SK-N-SH treated with all-trans-retinoic acid at 6 μM for 48 hours (cell line): ENCODE measurements around the gene WNT3.

Experiments
- CSDC2 ChIP-seq: fragments of 250-450 bp; sonication (Bioruptor Pico); IDR thresholded peaks from 2 replicates; pipeline ENCODE4 v1.5.0; 2020; ENCODE audit warnings: mild to moderate bottlenecking, moderate library complexity
- OSR1 ChIP-seq: fragments of 250-450 bp; sonication (Bioruptor Pico); IDR thresholded peaks from 2 replicates; pipeline ENCODE4 v1.8.0; 2022; ENCODE audit warnings: moderate library complexity, mild to moderate bottlenecking, inconsistent platforms
- RARB ChIP-seq: fragments of 250-450 bp; sonication (Bioruptor Pico); IDR thresholded peaks from 2 replicates; pipeline ENCODE4 v1.8.0; 2021; ENCODE audit warnings: mild to moderate bottlenecking, moderate library complexity
- SNAI2 ChIP-seq: fragments of 250-450 bp; sonication (Bioruptor Pico); IDR thresholded peaks from 2 replicates; pipeline ENCODE4 v1.5.0; 2020; ENCODE audit warnings: mild to moderate bottlenecking, moderate library complexity
- TOX ChIP-seq: fragments of 250-450 bp; sonication (Bioruptor Pico); IDR thresholded peaks from 2 replicates; pipeline ENCODE4 v1.8.0; 2021; ENCODE audit warnings: mild to moderate bottlenecking, moderate library complexity, borderline replicate concordance
- ZFP3 ChIP-seq: fragments of 250-450 bp; sonication (Bioruptor Pico); IDR thresholded peaks from 2 replicates; pipeline ENCODE4 v1.5.0; 2020; ENCODE audit warnings: mild to moderate bottlenecking, moderate library complexity
- TF ChIP-seq, protein P1 (sequence below): fragments of 250-450 bp; sonication (Bioruptor Pico); IDR thresholded peaks from 2 replicates; pipeline ENCODE4 v1.5.1; 2021; ENCODE audit warnings: mild to moderate bottlenecking, moderate library complexity
- TF ChIP-seq, protein P2 (sequence below): fragments of 250-450 bp; sonication (Bioruptor Pico); IDR thresholded peaks from 2 replicates; pipeline ENCODE4 v1.5.0; 2020; ENCODE audit warnings: mild to moderate bottlenecking, moderate library complexity
- TF ChIP-seq, protein P3 (sequence below): fragments of 250-450 bp; sonication (Bioruptor Pico); IDR thresholded peaks from 2 replicates; pipeline ENCODE4 v1.5.1; 2020; ENCODE audit warnings: low read depth, mild to moderate bottlenecking, moderate library complexity

DNA sequence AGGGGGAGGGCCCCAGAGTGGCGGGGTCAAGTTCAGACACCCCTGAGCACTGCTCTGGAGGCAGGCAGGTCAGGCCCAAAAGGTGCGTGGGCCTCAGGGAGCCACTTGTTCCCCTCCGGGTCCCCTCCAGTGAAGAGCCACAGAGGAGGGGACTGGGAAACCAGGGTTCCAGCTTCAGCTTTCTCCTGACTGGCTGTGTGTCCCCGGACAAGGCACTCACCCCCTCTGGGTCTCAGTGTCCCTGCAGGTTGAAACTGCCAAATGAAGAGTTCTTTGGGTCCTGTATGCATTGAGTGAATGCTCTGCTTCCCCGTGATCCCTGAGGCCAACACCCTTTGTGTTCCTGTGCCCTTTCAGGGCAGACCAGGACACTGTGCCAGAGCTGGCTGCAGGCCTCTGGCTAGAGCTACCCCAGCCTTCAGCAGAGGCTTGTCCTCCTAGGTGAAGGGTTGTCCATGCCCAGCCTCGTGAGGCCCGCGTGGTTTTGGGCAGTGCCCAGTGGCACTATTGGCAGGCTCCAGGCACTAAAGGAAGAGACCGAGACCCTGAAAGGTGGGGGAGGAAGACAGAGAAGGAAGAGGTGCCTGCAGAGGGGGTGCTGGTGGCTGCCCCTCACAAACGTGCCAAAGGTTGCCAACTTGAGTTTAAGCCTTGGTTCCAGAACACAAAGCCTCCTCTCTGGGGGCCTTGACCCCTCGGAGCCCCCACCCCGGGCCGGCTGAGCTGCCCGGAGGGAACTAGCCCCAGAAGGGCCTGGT lies 13.3 kb upstream of the WNT3 start:
- no peak for TF ChIP-seq RARB
- TF ChIP-seq, protein P1, sequence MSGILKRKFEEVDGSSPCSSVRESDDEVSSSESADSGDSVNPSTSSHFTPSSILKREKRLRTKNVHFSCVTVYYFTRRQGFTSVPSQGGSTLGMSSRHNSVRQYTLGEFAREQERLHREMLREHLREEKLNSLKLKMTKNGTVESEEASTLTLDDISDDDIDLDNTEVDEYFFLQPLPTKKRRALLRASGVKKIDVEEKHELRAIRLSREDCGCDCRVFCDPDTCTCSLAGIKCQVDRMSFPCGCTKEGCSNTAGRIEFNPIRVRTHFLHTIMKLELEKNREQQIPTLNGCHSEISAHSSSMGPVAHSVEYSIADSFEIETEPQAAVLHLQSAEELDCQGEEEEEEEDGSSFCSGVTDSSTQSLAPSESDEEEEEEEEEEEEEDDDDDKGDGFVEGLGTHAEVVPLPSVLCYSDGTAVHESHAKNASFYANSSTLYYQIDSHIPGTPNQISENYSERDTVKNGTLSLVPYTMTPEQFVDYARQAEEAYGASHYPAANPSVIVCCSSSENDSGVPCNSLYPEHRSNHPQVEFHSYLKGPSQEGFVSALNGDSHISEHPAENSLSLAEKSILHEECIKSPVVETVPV (CRISPR knock-in tag): no peak
- no peak for TF ChIP-seq TOX (CRISPR knock-in tag)
- TF ChIP-seq, protein P2, sequence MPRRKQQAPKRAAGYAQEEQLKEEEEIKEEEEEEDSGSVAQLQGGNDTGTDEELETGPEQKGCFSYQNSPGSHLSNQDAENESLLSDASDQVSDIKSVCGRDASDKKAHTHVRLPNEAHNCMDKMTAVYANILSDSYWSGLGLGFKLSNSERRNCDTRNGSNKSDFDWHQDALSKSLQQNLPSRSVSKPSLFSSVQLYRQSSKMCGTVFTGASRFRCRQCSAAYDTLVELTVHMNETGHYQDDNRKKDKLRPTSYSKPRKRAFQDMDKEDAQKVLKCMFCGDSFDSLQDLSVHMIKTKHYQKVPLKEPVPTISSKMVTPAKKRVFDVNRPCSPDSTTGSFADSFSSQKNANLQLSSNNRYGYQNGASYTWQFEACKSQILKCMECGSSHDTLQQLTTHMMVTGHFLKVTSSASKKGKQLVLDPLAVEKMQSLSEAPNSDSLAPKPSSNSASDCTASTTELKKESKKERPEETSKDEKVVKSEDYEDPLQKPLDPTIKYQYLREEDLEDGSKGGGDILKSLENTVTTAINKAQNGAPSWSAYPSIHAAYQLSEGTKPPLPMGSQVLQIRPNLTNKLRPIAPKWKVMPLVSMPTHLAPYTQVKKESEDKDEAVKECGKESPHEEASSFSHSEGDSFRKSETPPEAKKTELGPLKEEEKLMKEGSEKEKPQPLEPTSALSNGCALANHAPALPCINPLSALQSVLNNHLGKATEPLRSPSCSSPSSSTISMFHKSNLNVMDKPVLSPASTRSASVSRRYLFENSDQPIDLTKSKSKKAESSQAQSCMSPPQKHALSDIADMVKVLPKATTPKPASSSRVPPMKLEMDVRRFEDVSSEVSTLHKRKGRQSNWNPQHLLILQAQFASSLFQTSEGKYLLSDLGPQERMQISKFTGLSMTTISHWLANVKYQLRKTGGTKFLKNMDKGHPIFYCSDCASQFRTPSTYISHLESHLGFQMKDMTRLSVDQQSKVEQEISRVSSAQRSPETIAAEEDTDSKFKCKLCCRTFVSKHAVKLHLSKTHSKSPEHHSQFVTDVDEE (CRISPR knock-in tag): no peak
- TF ChIP-seq OSR1 (CRISPR knock-in tag): no peak
- TF ChIP-seq, protein P3, sequence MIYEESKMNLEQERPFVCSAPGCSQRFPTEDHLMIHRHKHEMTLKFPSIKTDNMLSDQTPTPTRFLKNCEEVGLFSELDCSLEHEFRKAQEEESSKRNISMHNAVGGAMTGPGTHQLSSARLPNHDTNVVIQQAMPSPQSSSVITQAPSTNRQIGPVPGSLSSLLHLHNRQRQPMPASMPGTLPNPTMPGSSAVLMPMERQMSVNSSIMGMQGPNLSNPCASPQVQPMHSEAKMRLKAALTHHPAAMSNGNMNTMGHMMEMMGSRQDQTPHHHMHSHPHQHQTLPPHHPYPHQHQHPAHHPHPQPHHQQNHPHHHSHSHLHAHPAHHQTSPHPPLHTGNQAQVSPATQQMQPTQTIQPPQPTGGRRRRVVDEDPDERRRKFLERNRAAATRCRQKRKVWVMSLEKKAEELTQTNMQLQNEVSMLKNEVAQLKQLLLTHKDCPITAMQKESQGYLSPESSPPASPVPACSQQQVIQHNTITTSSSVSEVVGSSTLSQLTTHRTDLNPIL: no peak
- no peak for TF ChIP-seq ZFP3 (CRISPR knock-in tag)
- TF ChIP-seq CSDC2 (CRISPR knock-in tag): no peak
- no peak for TF ChIP-seq SNAI2 (CRISPR knock-in tag)
